GM21576 (cell line): Measurements from ENCODE around the gene PSMD14.

Experiments used
- ATAC-seq: cut with Tn5 transposase; IDR thresholded peaks from one replicate; pipeline ENCODE4 v1.9.1; 2021; ENCODE audit warnings: mild to moderate bottlenecking, moderate library complexity; ENCODE audit not compliant: unreplicated experiment

The PSMD14 gene

DNA sequence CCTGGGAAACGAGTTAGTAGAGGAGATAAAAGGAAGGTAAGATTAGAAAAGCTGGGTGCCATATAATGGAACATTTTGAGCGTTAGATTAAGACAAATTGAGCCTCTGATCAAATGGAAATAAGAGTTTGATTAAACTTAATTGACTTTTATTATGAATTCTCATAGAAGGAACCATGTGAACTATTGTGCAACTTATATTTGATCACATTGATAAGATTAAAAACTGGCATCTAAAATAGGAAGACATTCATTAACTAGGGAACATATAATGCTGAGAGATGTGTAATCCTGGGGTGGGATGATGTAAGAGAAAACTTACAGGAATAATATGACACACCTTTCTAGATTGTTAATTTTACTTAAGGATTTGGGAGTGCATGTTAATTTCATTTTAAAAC is 130.4 kb downstream of the PSMD14 start:
- ATAC-seq: no peak

- ATAC-seq: no peak
Observed at GRCh38 chr2:161445097-161445496, 136.9 kb downstream of the PSMD14 start.

DNA sequence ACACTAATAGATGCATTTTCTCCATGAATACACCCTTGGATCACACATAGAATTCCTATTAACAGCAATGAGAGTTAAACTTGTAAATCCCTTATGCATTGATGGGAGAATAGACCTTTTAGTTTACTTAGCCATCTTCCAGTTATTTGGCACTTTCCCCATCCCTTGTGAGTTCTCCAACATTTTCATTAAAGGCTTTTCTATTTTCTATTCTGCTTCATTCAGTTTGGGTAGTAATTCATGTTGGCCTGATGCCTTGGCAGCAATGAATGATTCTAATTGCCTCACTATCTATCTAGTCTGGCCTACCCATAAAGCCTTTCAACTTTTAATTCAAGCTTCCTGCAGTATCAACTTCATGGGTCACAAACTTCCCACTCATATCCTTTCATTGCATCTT is 140.2 kb downstream of the PSMD14 start:
- ATAC-seq: no peak
